Mesenchymal stem cell (in vitro differentiated cells and primary cell): ENCODE data around the gene MEAF6.
"Not testable (repeated sequence)": the region's sequence is repeated elsewhere in the genome, so short reads cannot be mapped to it uniquely, and the experiment has no call there.

Experiments
- DNase-seq: peaks from one replicate; pipeline ENCODE4 v3.0.0-alpha.2; 2013
- H2AFZ ChIP-seq: one replicate; pipeline ENCODE4 v1.6.1; 2013; ENCODE audit warnings: low read depth, mild to moderate bottlenecking, control low read depth, inconsistent platforms, low read length, moderate library complexity
- H2AK5ac ChIP-seq: 2 replicates; pipeline ENCODE4 v1.6.1; 2013; ENCODE audit warnings: low read length, moderate library complexity, mild to moderate bottlenecking, inconsistent platforms; ENCODE audit not compliant: severe bottlenecking
- H2BK120ac ChIP-seq: one replicate; pipeline ENCODE4 v1.6.1; 2013; ENCODE audit warnings: low read depth, mild to moderate bottlenecking, inconsistent platforms, low read length, moderate library complexity
- H2BK12ac ChIP-seq, 2 experiments: one replicate each; pipeline ENCODE4 v1.6.1; 2013; ENCODE audit warnings: inconsistent platforms in 2 of 2, low read length in 2 of 2, mild to moderate bottlenecking in 2 of 2, moderate library complexity in 2 of 2, control low read depth in 1 of 2
- H2BK15ac ChIP-seq: one replicate; pipeline ENCODE4 v1.6.1; 2013; ENCODE audit warnings: mild to moderate bottlenecking, low read depth, inconsistent platforms; ENCODE audit not compliant: poor library complexity, severe bottlenecking
- H2BK5ac ChIP-seq: 2 replicates; pipeline ENCODE4 v1.6.1; 2013; ENCODE audit warnings: low read depth, mild to moderate bottlenecking, low read length, control low read depth, inconsistent platforms; ENCODE audit not compliant: poor library complexity, severe bottlenecking
- H3K14ac ChIP-seq, 2 experiments: one replicate each; pipeline ENCODE4 v1.6.1; 2013; ENCODE audit warnings: inconsistent platforms in 2 of 2, low read length in 2 of 2, control low read depth in 1 of 2, mild to moderate bottlenecking in 1 of 2, moderate library complexity in 1 of 2
- H3K18ac ChIP-seq, 2 experiments: one replicate each; pipeline ENCODE4 v1.6.1; 2013; ENCODE audit warnings: inconsistent platforms in 2 of 2, low read length in 2 of 2, control low read depth in 1 of 2, low read depth in 1 of 2, mild to moderate bottlenecking in 1 of 2
- H3K23ac ChIP-seq, 2 experiments: one replicate each; pipeline ENCODE4 v1.6.1; 2013; ENCODE audit warnings: inconsistent platforms in 2 of 2, low read length in 2 of 2, mild to moderate bottlenecking in 2 of 2, moderate library complexity in 2 of 2, control low read depth in 1 of 2
- H3K27ac ChIP-seq: 2 replicates; pipeline ENCODE4 v1.5.1; 2013; ENCODE audit warnings: mild to moderate bottlenecking, moderate library complexity, low read length, control low read depth, inconsistent platforms; ENCODE audit not compliant: poor library complexity, severe bottlenecking
- H3K27me3 ChIP-seq, 2 experiments: 2 replicates each; pipeline versions ENCODE4 v1.6.1 to v1.7.0; 2013; ENCODE audit warnings: low read length in 2 of 2, mild to moderate bottlenecking in 2 of 2, moderate library complexity in 2 of 2, control low read depth in 1 of 2, inconsistent platforms in 1 of 2; ENCODE audit not compliant: control insufficient read depth in 1 of 2, insufficient read depth in 1 of 2
- H3K36me3 ChIP-seq, 2 experiments: 2 replicates each; pipeline versions ENCODE4 v1.6.1 to v1.7.0; 2013; ENCODE audit warnings: low read length in 2 of 2, control low read depth in 1 of 2, inconsistent platforms in 1 of 2, low read depth in 1 of 2, mild to moderate bottlenecking in 1 of 2; ENCODE audit not compliant: insufficient read depth in 2 of 2, control insufficient read depth in 1 of 2
- H3K4ac ChIP-seq, 2 experiments: one replicate each; pipeline ENCODE4 v1.6.1; 2013; ENCODE audit warnings: inconsistent platforms in 2 of 2, low read length in 2 of 2, mild to moderate bottlenecking in 2 of 2, moderate library complexity in 2 of 2, control low read depth in 1 of 2, low read depth in 1 of 2
- H3K4me1 ChIP-seq: 2 replicates; pipeline ENCODE4 v1.6.1; 2013; ENCODE audit warnings: low read depth, low read length, control low read depth; ENCODE audit not compliant: control insufficient read depth, insufficient read depth
- H3K4me2 ChIP-seq: 2 replicates; pipeline ENCODE4 v1.6.1; 2013; ENCODE audit warnings: low read length, mild to moderate bottlenecking, inconsistent platforms; ENCODE audit not compliant: poor library complexity, severe bottlenecking
- H3K4me3 ChIP-seq, 2 experiments: 2 replicates each; pipeline versions ENCODE4 v1.5.1 to v1.7.0; 2013; ENCODE audit warnings: low read length in 2 of 2, mild to moderate bottlenecking in 2 of 2, control low read depth in 1 of 2, low read depth in 1 of 2; ENCODE audit not compliant: insufficient read depth in 1 of 2
- H3K79me1 ChIP-seq: replicated peaks from 2 replicates; pipeline ENCODE4 v1.6.1; 2013; ENCODE audit warnings: mild to moderate bottlenecking, control low read depth, low read length, inconsistent platforms; ENCODE audit not compliant: poor library complexity, severe bottlenecking
- H3K9ac ChIP-seq: 2 replicates; pipeline ENCODE4 v1.7.0; 2013; ENCODE audit warnings: mild to moderate bottlenecking, low read length, moderate library complexity
- H3K9me3 ChIP-seq: 2 replicates; pipeline ENCODE4 v1.7.0; 2013; ENCODE audit warnings: mild to moderate bottlenecking, low read length; ENCODE audit not compliant: control insufficient read depth
- H4K8ac ChIP-seq: one replicate; pipeline ENCODE4 v1.6.1; 2013; ENCODE audit warnings: inconsistent platforms, mild to moderate bottlenecking, low read length, moderate library complexity
- H4K91ac ChIP-seq: one replicate; pipeline ENCODE4 v1.6.1; 2013; ENCODE audit warnings: mild to moderate bottlenecking, low read length, inconsistent platforms
- WGBS: methylation state at CpG from one replicate; pipeline ENCODE4 v1.1.7; 2013; ENCODE audit warnings: mixed read lengths; 5-methylcytosine and 5-hydroxymethylcytosine counted together

Gene MEAF6

DNA sequence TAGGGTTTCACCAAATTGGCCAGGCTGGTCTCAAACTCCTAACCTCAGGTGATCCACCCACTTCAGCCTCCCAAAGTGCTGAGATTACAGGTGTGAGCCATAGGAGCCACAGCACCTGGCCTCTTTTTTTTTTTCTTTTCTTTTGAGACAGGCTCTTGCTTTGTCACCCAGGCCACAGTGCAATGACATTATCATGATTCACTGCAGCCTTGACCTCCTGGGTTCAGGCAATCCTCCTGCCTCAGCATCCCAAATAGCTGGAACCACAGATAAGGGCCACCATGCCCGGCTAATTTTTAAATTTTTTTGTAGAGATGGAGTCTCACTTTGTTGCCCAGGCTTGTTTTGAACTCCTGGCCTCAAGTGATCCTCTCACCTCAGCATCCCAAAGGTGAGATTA, 15.3 kb upstream of the MEAF6 start:
- not testable (repeated sequence) for H3K4ac ChIP-seq, H2BK15ac ChIP-seq, H3K36me3 ChIP-seq, H3K14ac ChIP-seq, H4K8ac ChIP-seq, H2BK120ac ChIP-seq, H3K4me1 ChIP-seq, H3K27ac ChIP-seq, H4K91ac ChIP-seq, H3K9ac ChIP-seq, H3K23ac ChIP-seq, DNase-seq, H3K18ac ChIP-seq, H2BK5ac ChIP-seq, H3K4me3 ChIP-seq, H3K4me2 ChIP-seq, H3K9me3 ChIP-seq, H3K79me1 ChIP-seq, H2BK12ac ChIP-seq, H3K27me3 ChIP-seq, H2AK5ac ChIP-seq, H2AFZ ChIP-seq
- WGBS: 100% methylated on average over 1 of the region's 1 CpG

DNA sequence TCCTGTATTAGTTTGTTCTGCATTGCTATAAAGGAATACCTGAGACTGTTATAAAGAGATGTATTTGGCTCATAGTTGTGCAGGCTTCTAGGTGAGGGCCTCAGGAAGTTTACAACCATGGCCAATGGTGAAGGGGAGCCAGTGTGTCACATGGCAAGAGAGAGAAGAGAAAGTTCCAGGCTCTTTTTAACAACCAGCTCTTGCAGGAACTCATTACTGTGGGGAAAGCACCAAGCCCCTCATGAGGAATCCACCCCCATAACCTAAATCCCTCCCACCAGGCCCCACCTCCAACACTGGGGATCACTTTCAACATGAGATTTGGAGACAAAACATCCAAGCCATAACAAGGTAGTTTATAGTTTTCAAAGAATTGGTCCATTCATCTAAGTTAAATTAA, 5.0 kb upstream of the MEAF6 start:
- Histone ChIP-seq H3K4ac (no peak overlapping the region), H2BK120ac (no peak overlapping the region), H3K18ac (no peak overlapping the region), H4K8ac (no peak overlapping the region), H2BK5ac (no peak overlapping the region), H3K9me3 (no peaks in the 10 kb centered on the region), H2AFZ (no peak overlapping the region), H2BK15ac (no peak overlapping the region), H4K91ac (no peak overlapping the region), H3K14ac (no peak overlapping the region), H3K79me1 (no peaks in the 10 kb centered on the region), H3K36me3 (no peaks in the 10 kb centered on the region), H2AK5ac (no peak overlapping the region), H2BK12ac (no peak overlapping the region), H3K4me2 (no peak overlapping the region), H3K9ac (no peak overlapping the region), H3K4me1 (no peaks in the 10 kb centered on the region), H3K23ac (no peak overlapping the region), H3K4me3 (no peak overlapping the region), H3K27me3 (no peaks in the 10 kb centered on the region), H3K27ac (no peak overlapping the region)
- no peak for DNase-seq

DNA sequence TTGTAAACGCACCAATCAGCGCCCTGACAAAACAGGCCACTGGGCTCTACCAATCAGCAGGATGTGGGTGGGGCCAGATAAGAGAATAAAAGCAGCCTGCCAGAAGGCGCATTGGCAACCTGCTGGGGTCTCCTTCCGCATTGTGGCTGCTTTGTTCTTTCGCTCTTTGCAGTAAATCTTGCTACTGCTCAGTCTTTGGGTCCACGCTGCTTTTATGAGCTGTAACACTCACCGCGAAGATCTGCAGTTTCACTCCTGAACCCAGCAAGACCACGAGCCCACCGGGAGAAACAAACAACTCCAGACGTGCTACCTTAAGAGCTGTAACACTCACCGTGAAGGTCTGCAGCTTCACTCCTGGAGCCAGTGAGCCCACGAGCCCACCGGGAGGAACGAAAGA, 4.4 kb upstream of the MEAF6 start:
- not testable (repeated sequence) for H3K9me3 ChIP-seq, H3K4me2 ChIP-seq, H3K23ac ChIP-seq, H2BK5ac ChIP-seq, H3K9ac ChIP-seq, H3K4me3 ChIP-seq, H2BK120ac ChIP-seq, H3K79me1 ChIP-seq, H3K14ac ChIP-seq, H2AFZ ChIP-seq, H3K27ac ChIP-seq, H3K27me3 ChIP-seq, H4K8ac ChIP-seq, H3K36me3 ChIP-seq, H2BK15ac ChIP-seq, H3K4me1 ChIP-seq, H2BK12ac ChIP-seq, DNase-seq, H2AK5ac ChIP-seq, H4K91ac ChIP-seq, H3K18ac ChIP-seq, H3K4ac ChIP-seq
- WGBS: 75% methylated on average over 15 of the region's 15 CpGs

DNA sequence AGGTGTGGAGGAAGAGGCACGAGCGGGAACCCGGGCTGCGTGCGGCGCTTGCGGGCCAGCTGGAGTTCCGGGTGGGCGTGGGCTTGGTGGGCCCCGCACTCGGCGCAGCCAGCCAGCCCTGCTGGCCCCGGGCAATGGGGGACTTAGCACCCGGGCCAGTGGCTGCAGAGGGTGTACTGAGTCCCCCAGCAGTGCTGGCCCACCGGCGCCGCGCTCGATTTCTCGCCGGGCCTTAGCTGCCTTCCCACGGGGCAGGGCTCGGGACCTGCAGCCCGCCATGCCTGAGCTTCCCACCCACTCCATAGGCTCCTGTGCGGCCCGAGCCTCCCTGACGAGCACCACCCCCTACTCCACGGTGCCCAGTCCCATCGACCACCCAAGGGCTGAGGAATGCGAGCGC, 3.7 kb upstream of the MEAF6 start:
- H3K27ac ChIP-seq, H3K18ac ChIP-seq, H4K91ac ChIP-seq, H3K4me2 ChIP-seq, DNase-seq, H2BK120ac ChIP-seq, H2BK12ac ChIP-seq, H4K8ac ChIP-seq, H2AFZ ChIP-seq, H3K9me3 ChIP-seq, H2BK15ac ChIP-seq, H2BK5ac ChIP-seq, H3K36me3 ChIP-seq, H3K27me3 ChIP-seq, H3K79me1 ChIP-seq, H2AK5ac ChIP-seq, H3K23ac ChIP-seq, H3K4me1 ChIP-seq, H3K4me3 ChIP-seq, H3K14ac ChIP-seq, H3K9ac ChIP-seq, H3K4ac ChIP-seq: not testable (repeated sequence)
- WGBS: no CpG with 5 or more reads among the region's 31 CpGs
